Measurements from ENCODE around the gene SEC16A. TPM values are rescaled to one million over a fixed set of nuclear protein-coding genes. Genes with fewer than 3 reads are reported as not detected.

The SEC16A gene
- total RNA-seq, 1 donor from 2014 or later = 94.5 TPM

- Histone ChIP-seq H4K20me1 (ENCODE audit: insufficient read depth, low read length) (peaks cover 13% of the 10 kb centered on the region), H3K4me1 (ENCODE audit: insufficient read depth, low read length) (no peaks in the 10 kb centered on the region), H3K9ac (ENCODE audit: low read length) (no peak overlapping the region), H3K4me2 (ENCODE audit: low read length) (no peak overlapping the region), H3K36me3 (ENCODE audit: insufficient read depth, low read length) (no peaks in the 10 kb centered on the region), H3K27me3 (ENCODE audit: insufficient read depth, low read length) (no peaks in the 10 kb centered on the region), H3K27ac (ENCODE audit: low read depth, low read length) (no peak overlapping the region), H3K79me2 (ENCODE audit: insufficient read depth, low read length) (no peaks in the 10 kb centered on the region), H2AFZ (ENCODE audit: low read depth, low read length) (no peak overlapping the region), H3K9me3 (ENCODE audit: insufficient read depth, low read depth, low read length) (no peaks in the 10 kb centered on the region), H3K4me3 (ENCODE audit: insufficient read depth, low read depth, low read length) (no peak overlapping the region)
- H3K4me3 Mint-ChIP-seq (ENCODE audit: unreplicated experiment) = no peak overlapping the region
- DNase-seq (ENCODE audit: low read depth) (no peak), FAIRE-seq (no peak)
- H3K36me3 Mint-ChIP-seq (ENCODE audit: low read depth, unreplicated experiment) = peaks cover 2% of the 10 kb centered on the region
- no peak overlapping the region for H3K27ac Mint-ChIP-seq (ENCODE audit: unreplicated experiment)
- no peaks in the 10 kb centered on the region for H3K4me1 Mint-ChIP-seq (ENCODE audit: low read depth, unreplicated experiment)
- TF ChIP-seq CTCF (IDR thresholded peaks at IDR 0.05; ENCODE audit: insufficient read depth, low read depth, low read length) (no peak), EZH2 (IDR thresholded peaks at IDR 0.05; ENCODE audit: insufficient read depth, low read length) (no peak)
- H3K27me3 Mint-ChIP-seq (ENCODE audit: low read depth, unreplicated experiment) = no peaks in the 10 kb centered on the region
- H3K9me3 Mint-ChIP-seq (ENCODE audit: unreplicated experiment) = no peaks in the 10 kb centered on the region
Measured at GRCh38 chr9:136511670-136512592, 29.1 kb upstream of the SEC16A start.

GRCh38 chr9:136511144-136511669 lies 28.4 kb upstream of the SEC16A start:
- H3K36me3 ChIP-seq (ENCODE audit: insufficient read depth, low read length) = no peaks in the 10 kb centered on the region
- FAIRE-seq = no peak
- Mint-ChIP-seq H3K27ac (ENCODE audit: unreplicated experiment) (no peak overlapping the region), H3K4me3 (ENCODE audit: unreplicated experiment) (no peak overlapping the region), H3K27me3 (ENCODE audit: low read depth, unreplicated experiment) (no peaks in the 10 kb centered on the region), H3K4me1 (ENCODE audit: low read depth, unreplicated experiment) (no peaks in the 10 kb centered on the region), H3K36me3 (ENCODE audit: low read depth, unreplicated experiment) (peaks cover 2% of the 10 kb centered on the region), H3K9me3 (ENCODE audit: unreplicated experiment) (no peaks in the 10 kb centered on the region)
- H3K27ac ChIP-seq (ENCODE audit: low read depth, low read length) = no peak overlapping the region
- DNase-seq (ENCODE audit: low read depth) = no peak
- H3K9ac ChIP-seq (ENCODE audit: low read length) = no peak overlapping the region
- TF ChIP-seq CTCF (IDR thresholded peaks at IDR 0.05; ENCODE audit: insufficient read depth, low read depth, low read length) (no peak), EZH2 (IDR thresholded peaks at IDR 0.05; ENCODE audit: insufficient read depth, low read length) (no peak)
- H3K4me1 ChIP-seq (ENCODE audit: insufficient read depth, low read length) = no peaks in the 10 kb centered on the region
- H3K4me3 ChIP-seq (ENCODE audit: insufficient read depth, low read depth, low read length) = no peak overlapping the region
- no peak overlapping the region for H3K4me2 ChIP-seq (ENCODE audit: low read length)
- no peaks in the 10 kb centered on the region for H3K27me3 ChIP-seq (ENCODE audit: insufficient read depth, low read length)
- H2AFZ ChIP-seq (ENCODE audit: low read depth, low read length) = no peak overlapping the region
- H3K79me2 ChIP-seq (ENCODE audit: insufficient read depth, low read length) = no peaks in the 10 kb centered on the region
- H3K9me3 ChIP-seq (ENCODE audit: insufficient read depth, low read depth, low read length) = no peaks in the 10 kb centered on the region
- H4K20me1 ChIP-seq (ENCODE audit: insufficient read depth, low read length) = peaks cover 9% of the 10 kb centered on the region

DNA sequence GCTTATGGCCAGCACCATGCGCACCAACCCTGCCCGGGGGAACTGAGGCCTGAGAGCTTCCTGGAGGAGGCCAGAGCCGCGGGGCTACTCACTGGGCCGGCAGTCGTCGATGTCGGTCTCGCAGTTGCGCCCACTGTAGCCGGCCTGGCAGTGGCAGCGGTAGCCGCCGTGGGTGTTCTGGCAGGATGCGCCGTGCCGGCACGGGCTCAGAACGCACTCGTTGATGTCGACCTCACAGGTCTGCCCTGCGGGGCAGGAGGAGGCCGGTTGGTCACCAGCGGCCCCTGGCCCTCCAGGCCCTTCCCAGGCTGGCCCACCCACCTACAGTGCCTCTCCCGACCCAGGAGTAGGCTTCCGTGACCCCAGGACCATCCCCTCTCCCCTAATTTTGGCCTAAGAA lies 27.7 kb upstream of the SEC16A start:
- Histone ChIP-seq H3K27ac (ENCODE audit: low read depth, low read length) (no peak overlapping the region), H2AFZ (ENCODE audit: low read depth, low read length) (no peak overlapping the region), H3K9ac (ENCODE audit: low read length) (no peak overlapping the region), H4K20me1 (ENCODE audit: insufficient read depth, low read length) (peaks cover 9% of the 10 kb centered on the region), H3K9me3 (ENCODE audit: insufficient read depth, low read depth, low read length) (no peaks in the 10 kb centered on the region), H3K4me2 (ENCODE audit: low read length) (no peak overlapping the region), H3K4me1 (ENCODE audit: insufficient read depth, low read length) (no peaks in the 10 kb centered on the region), H3K27me3 (ENCODE audit: insufficient read depth, low read length) (no peaks in the 10 kb centered on the region), H3K79me2 (ENCODE audit: insufficient read depth, low read length) (no peaks in the 10 kb centered on the region), H3K36me3 (ENCODE audit: insufficient read depth, low read length) (no peaks in the 10 kb centered on the region), H3K4me3 (ENCODE audit: insufficient read depth, low read depth, low read length) (no peak overlapping the region)
- peaks cover 2% of the 10 kb centered on the region for H3K36me3 Mint-ChIP-seq (ENCODE audit: low read depth, unreplicated experiment)
- DNase-seq (ENCODE audit: low read depth) = no peak
- no peaks in the 10 kb centered on the region for H3K9me3 Mint-ChIP-seq (ENCODE audit: unreplicated experiment)
- H3K4me3 Mint-ChIP-seq (ENCODE audit: unreplicated experiment) = no peak overlapping the region
- no peaks in the 10 kb centered on the region for H3K27me3 Mint-ChIP-seq (ENCODE audit: low read depth, unreplicated experiment)
- TF ChIP-seq CTCF (IDR thresholded peaks at IDR 0.05; ENCODE audit: insufficient read depth, low read depth, low read length) (no peak), EZH2 (IDR thresholded peaks at IDR 0.05; ENCODE audit: insufficient read depth, low read length) (no peak)
- H3K4me1 Mint-ChIP-seq (ENCODE audit: low read depth, unreplicated experiment) = no peaks in the 10 kb centered on the region
- FAIRE-seq = no peak
- H3K27ac Mint-ChIP-seq (ENCODE audit: unreplicated experiment) = no peak overlapping the region
